Measurements from ENCODE around the gene FBXW8. TPM values are rescaled to one million over a fixed set of nuclear protein-coding genes. Genes with fewer than 3 reads are reported as not detected.

Gene FBXW8
- total and polyA plus RNA-seq, 8 donors: 3.6 to 9.6 (median 8.3) TPM

GRCh38 chr12:116864371-116865160 lies 46.2 kb upstream of the FBXW8 start:
- DNase-seq (no peak), ATAC-seq (no peak), FAIRE-seq (no peak)
- Histone ChIP-seq H3K9me3 (no peaks in the 10 kb centered on the region), H3K27me3 (no peaks in the 10 kb centered on the region), H3K27ac (no peak overlapping the region), H3K4me3 (no peak overlapping the region), H3K4me1 (no peaks in the 10 kb centered on the region), H3K36me3 (no peaks in the 10 kb centered on the region)
- TF ChIP-seq CTCF (IDR thresholded peaks at IDR 0.05): no peak
- 42 to 59% methylated on average over 13 of the region's 13 CpGs for WGBS, 2 donors
- intact Hi-C loops (cut with DNase I): no loop called here

GRCh38 chr12:116867523-116867922 lies 43.2 kb upstream of the FBXW8 start:
- 89 to 91% methylated on average over 2 of the region's 2 CpGs for WGBS, 2 donors
- no peak for TF ChIP-seq CTCF (IDR thresholded peaks at IDR 0.05)
- intact Hi-C loops (cut with DNase I): no loop called here

GRCh38 chr12:116870306-116870705 lies 40.4 kb upstream of the FBXW8 start:
- WGBS, 2 donors: 58 to 59% methylated on average over 4 of the region's 4 CpGs
- H3K9me3 ChIP-seq: no peaks in the 10 kb centered on the region
- DNase-seq: no peak
- ATAC-seq: no peak
- FAIRE-seq: no peak
- intact Hi-C loops (cut with DNase I): no loop called here
- H3K27ac ChIP-seq: no peak overlapping the region
- no peaks in the 10 kb centered on the region for H3K36me3 ChIP-seq
- no peak for TF ChIP-seq CTCF (IDR thresholded peaks at IDR 0.05)
- no peaks in the 10 kb centered on the region for H3K4me1 ChIP-seq
- H3K27me3 ChIP-seq: no peaks in the 10 kb centered on the region
- H3K4me3 ChIP-seq: no peak overlapping the region

More at GRCh38 chr12:116867523-116867922, 43.2 kb upstream of the FBXW8 start:
- DNase-seq (no peak), ATAC-seq (no peak), FAIRE-seq (no peak)
- Histone ChIP-seq H3K27ac (no peak overlapping the region), H3K4me1 (no peaks in the 10 kb centered on the region), H3K27me3 (no peaks in the 10 kb centered on the region), H3K9me3 (no peaks in the 10 kb centered on the region), H3K4me3 (no peak overlapping the region), H3K36me3 (no peaks in the 10 kb centered on the region)

- ATAC-seq (no peak), DNase-seq (no peak), FAIRE-seq (no peak)
- no peaks in the 10 kb centered on the region for H3K36me3 ChIP-seq
- no peak overlapping the region for H3K27ac ChIP-seq
- H3K9me3 ChIP-seq: no peaks in the 10 kb centered on the region
- intact Hi-C loops (cut with DNase I): no loop called here
- 68 to 78% methylated on average over 4 of the region's 4 CpGs for WGBS, 2 donors
- TF ChIP-seq CTCF (IDR thresholded peaks at IDR 0.05): no peak
- H3K4me1 ChIP-seq: peaks cover 0 to 8% (median 0%) of the 10 kb centered on the region in 3 donors
- H3K27me3 ChIP-seq: peaks cover 0 to 26% (median 6%) of the 10 kb centered on the region in 4 donors
- no peak overlapping the region for H3K4me3 ChIP-seq
Measured at GRCh38 chr12:116874324-116874995, 36.3 kb upstream of the FBXW8 start.

Data from pancreas (tissue), 10 donors.